Placental pericyte (primary cell): ENCODE data around the gene MIX23. TPM values are rescaled to one million over a fixed set of nuclear protein-coding genes. Genes with fewer than 3 reads are reported as not detected.

ENCODE experiments used
- small RNA-seq: library from RNA; depleted of rRNA; stranded (forward); fragments of <200 nt; gene quantifications from one replicate; pipeline ENCODE3, GENCODE V24; 2012; ENCODE audit warnings: low replicate concordance
- total RNA-seq: library from RNA; depleted of rRNA; stranded (reverse); fragments of >200 nt; gene quantifications from 2 replicates; pipeline ENCODE4 v1.2.3, GENCODE V29; 2012

MIX23 gene
- total RNA-seq: 17.3 and 27.3 TPM in 2 replicates

GRCh38 chr3:122382888-122383666, at the start of gene MIX23:
TSS of gene MIX23 (minus strand) at chr3:122383231. CDS start at chr3:122383224, 7 bp downstream.

GRCh38 chr3:122415762-122416654, 33.0 kb upstream of the MIX23 start, which contains the start of gene WDR5B:
TSS of gene WDR5B (minus strand) at chr3:122416062. CDS start at chr3:122415528, 534 bp downstream.

GRCh38 chr3:122383771-122384697, 1.0 kb upstream of the MIX23 start, which contains the start of gene FAM162A:
TSS of gene FAM162A (plus strand) at chr3:122384182. CDS start at chr3:122384266, 84 bp downstream.

DNA sequence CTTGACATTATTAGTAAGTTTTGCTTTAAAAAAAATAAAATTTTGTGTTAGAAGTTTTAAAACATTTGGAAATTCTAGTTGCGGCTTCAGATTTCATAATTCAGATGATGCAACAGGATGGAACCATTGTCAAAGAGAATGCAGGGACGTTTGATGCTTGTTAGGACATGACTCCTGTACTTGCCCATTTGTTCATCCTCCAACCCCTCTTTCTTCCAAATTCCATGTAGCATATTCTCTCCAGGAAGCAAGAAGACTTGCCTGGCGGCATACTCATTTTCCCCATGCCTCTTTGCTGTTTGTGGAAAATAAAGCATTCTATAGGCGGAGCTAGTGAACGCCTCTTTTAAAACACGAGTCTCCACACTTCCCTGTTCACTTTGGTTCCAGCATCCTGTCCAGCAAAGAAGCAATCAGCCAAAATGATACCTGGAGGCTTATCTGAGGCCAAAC, 58.1 kb downstream of the MIX23 start, which contains the start of gene CSTA:
Gene CSTA, plus strand, starts transcription at position 378 of the 453 bp plus-strand sequence. Its CDS starts 45 bp downstream, at position 423.

Small RNA genes lying within 50 kb of the gene (small RNA-seq; reads per million reads assigned to genes)
- gene AC083798.1: not detected

Other genes starting within 250 kb of the MIX23 start
- not detected in 2 replicates for gene CASR, start 199.6 kb downstream of the MIX23 start, total RNA-seq
- gene CSTA, start 58.0 kb downstream of the MIX23 start, total RNA-seq: 0.44 TPM in 1 of 2 replicates, not detected in the other
- 4.3 and 5.5 TPM in 2 replicates for gene FAM162A, start 951 bp upstream of the MIX23 start, total RNA-seq
- 4.6 and 6.6 TPM in 2 replicates for gene WDR5B, start 32.8 kb upstream of the MIX23 start, total RNA-seq
- 36.1 and 44.2 TPM in 2 replicates for gene KPNA1, start 131.7 kb upstream of the MIX23 start, total RNA-seq
- 12.5 and 20.5 TPM in 2 replicates for gene PARP9, start 181.1 kb upstream of the MIX23 start, total RNA-seq
- gene DTX3L, start 181.1 kb upstream of the MIX23 start, total RNA-seq: 21.7 and 29.2 TPM in 2 replicates
- gene PARP15, start 194.4 kb upstream of the MIX23 start, total RNA-seq: 0.14 and 0.22 TPM in 2 replicates